IPS-NIHi7 (cell line): Measurements from ENCODE around the gene ASGR2.

Experiments used
- DNase-seq: peaks from one replicate; pipeline ENCODE4 v3.0.0; 2012; ENCODE audit warnings: mixed read lengths; ENCODE audit errors: extremely low spot score

Gene ASGR2

DNA sequence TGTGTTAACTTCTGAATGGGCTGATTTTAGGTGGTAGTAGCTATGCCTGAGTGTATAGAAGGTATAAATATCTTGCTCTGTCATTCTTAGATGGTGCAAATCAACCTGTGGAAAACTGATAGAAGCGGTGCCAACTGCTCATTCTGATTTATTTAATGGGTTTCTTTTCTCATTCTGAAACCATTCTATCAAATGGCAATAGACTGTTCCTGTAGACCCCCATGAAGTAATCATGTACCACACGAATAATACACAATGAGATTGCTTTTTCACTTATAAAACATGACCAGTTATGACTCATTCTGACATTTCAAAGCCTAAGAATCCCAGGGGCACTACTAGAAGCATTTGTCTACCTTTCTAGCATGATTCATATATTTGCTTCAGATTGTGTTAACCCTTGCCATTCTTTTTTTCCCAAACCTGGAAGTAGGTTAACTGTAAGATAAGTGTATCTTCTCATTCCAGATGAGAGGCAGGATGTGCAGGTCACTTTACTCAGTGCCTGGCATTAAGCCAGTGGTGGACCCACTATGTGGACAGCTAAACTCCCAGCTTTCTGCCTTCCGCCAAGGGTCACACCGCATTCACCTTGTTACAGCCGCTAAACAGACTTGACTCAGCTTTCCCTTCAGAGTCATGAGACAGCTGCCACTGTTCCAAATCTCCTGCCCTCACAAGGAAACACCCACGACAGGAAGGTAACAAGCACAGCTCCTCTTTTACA lies 54.3 kb downstream of the ASGR2 start:
- DNase-seq: no peak

DNA sequence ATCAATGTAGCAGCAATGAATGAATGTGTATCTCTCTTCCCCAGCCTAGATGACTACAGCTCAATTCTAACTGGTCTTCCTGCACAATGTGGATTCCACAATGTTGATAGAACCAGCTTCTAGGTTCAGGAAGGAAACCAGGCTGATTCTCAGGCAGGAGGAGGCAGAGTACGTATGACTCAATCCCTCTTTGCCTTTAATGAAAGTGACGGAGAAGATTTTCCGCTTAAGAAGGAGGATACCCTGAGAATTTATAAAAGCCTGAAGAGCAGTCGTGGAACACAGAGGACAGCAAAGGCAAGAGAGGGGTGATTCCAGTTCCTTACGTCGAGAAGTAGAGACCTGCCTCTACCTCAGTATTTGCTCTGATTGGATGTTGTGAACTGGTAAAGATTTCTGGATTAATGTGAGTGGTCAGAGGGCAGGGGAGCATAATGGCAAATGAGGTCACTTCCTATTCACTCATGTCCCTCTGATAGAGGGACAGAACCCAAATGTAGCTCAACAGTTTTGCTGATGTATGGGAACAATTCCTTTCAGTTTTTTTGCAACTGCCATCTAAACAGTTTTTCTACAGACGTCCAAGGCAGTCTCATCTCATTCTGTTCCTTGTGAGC lies 55.7 kb downstream of the ASGR2 start:
- DNase-seq: no peak

DNA sequence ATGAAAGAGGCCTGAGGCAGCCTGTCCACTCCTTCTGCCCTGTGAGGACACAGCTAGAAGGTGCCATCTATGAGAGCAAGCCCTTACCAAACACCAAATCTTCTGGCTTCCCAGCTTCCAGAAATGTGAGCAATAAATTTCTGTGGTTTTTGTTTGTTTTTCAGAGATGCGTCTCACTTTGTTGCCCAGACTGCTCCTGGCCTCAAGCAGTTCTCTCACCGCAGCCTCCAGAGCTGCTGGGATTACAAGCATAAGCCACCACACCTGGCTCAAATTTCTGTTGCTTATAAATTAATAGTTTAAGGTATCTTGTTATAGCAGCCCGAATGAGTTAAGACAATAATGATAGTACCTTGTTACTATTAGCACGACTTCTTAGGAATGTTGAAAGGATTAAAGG lies 58.2 kb downstream of the ASGR2 start:
- DNase-seq: no peak
